Diencephalon (tissue), 1 donor: ENCODE data around the gene LCN9. TPM values are rescaled to one million over a fixed set of nuclear protein-coding genes. Genes with fewer than 3 reads are reported as not detected.

Experiments
- total RNA-seq: library from RNA; depleted of rRNA; stranded (reverse); fragments of >200 nt; gene quantifications from one replicate; pipeline ENCODE4 v1.2.3, GENCODE V29; 2014

The LCN9 gene
- not detected for total RNA-seq

GRCh38 chr9:135662758-135663450 is at the start of gene LCN9:
TSS of gene LCN9 (plus strand) at chr9:135663309. CDS start at chr9:135663322, 13 bp downstream.

GRCh38 chr9:135639196-135639595 is 23.9 kb upstream of the LCN9 start, which contains the start of gene GLT6D1:
TSS of gene GLT6D1 (minus strand) at chr9:135639540. CDS start at chr9:135639187, 353 bp downstream.

GRCh38 chr9:135699440-135699839 is 36.3 kb downstream of the LCN9 start, which contains the start of gene SOHLH1:
TSS of gene SOHLH1 (minus strand) at chr9:135699481. CDS start at chr9:135699467, 14 bp downstream.

GRCh38 chr9:135701959-135702721 is 39.0 kb downstream of the LCN9 start, which contains the start of gene KCNT1:
TSS of gene KCNT1 (plus strand) at chr9:135702185. CDS start at chr9:135702259, 74 bp downstream.

Other genes starting within 250 kb of the LCN9 start
- 33.0 TPM for gene PPP1R26, start 183.5 kb upstream of the LCN9 start, total RNA-seq
- gene MRPS2, start 162.6 kb upstream of the LCN9 start, total RNA-seq = 13.6 TPM
- not detected for gene LCN1, start 141.9 kb upstream of the LCN9 start, total RNA-seq
- not detected for gene OBP2A, start 117.2 kb upstream of the LCN9 start, total RNA-seq
- gene PAEP, start 101.6 kb upstream of the LCN9 start, total RNA-seq = not detected
- gene GLT6D1, start 23.8 kb upstream of the LCN9 start, total RNA-seq = not detected
- not detected for gene SOHLH1, start 36.2 kb downstream of the LCN9 start, total RNA-seq
- 12.2 TPM for gene KCNT1, start 38.9 kb downstream of the LCN9 start, total RNA-seq
- 140 TPM for gene CAMSAP1, start 244.2 kb downstream of the LCN9 start, total RNA-seq